Colonic mucosa (tissue), 4 donors: ENCODE results near the gene MC2R. TPM values are rescaled to one million over a fixed set of nuclear protein-coding genes. Genes with fewer than 3 reads are reported as not detected.

Experiments
- DNase-seq: peaks from one replicate; pipeline ENCODE4 v3.0.0-alpha.2; 2020
- H3K27ac ChIP-seq: fragments of 200-600 bp; one replicate; pipeline ENCODE4 v1.8.0; 2021
- H3K27me3 ChIP-seq: fragments of 200-600 bp; one replicate; pipeline ENCODE4 v1.8.0; 2021
- H3K36me3 ChIP-seq: fragments of 200-600 bp; one replicate; pipeline ENCODE4 v1.8.0; 2021
- H3K4me1 ChIP-seq: fragments of 200-600 bp; one replicate; pipeline ENCODE4 v1.8.0; 2021; ENCODE audit warnings: mild to moderate bottlenecking
- H3K4me3 ChIP-seq: fragments of 200-600 bp; one replicate; pipeline ENCODE4 v1.8.0; 2021
- H3K9ac ChIP-seq, 2 donors: one replicate each; pipeline ENCODE4 v1.7.0; 2013; ENCODE audit warnings: control low read depth in 2 of 2, low read depth in 2 of 2, low read length in 2 of 2
- H3K9me3 ChIP-seq: fragments of 200-600 bp; one replicate; pipeline ENCODE4 v1.8.0; 2021
- intact Hi-C: fragments of 100-400 bp; cut with DNase I; formaldehyde crosslinking; loops from one replicate; pipeline ENCODE4 v1.14.1; 2022
- total RNA-seq, 2 donors: library from RNA; stranded (reverse); fragmentation: NEBNext Ultra II Directional in 1 of 2; extraction: Animal tissue kit (Norgen Biotek cat#: 25700) in 1 of 2; gene quantifications; one replicate each; pipeline ENCODE4 v1.2.1, GENCODE V29; 2021
- TF ChIP-seq, protein P1 (sequence below): fragments of 200-600 bp; IDR thresholded peaks from one replicate; pipeline ENCODE4 v1.8.0; 2022; ENCODE audit warnings: antibody characterized with exemption, mild to moderate bottlenecking
- donor health status: healthy.
- donor health status: DM: no; HTN: no; CAD: no.
- donor health status: DM: no; HTN: no; CAD: no.

Gene MC2R
- total RNA-seq, 2 donors from 2014 or later: not detected

GRCh38 chr18:13910986-13911385 is 4.3 kb downstream of the MC2R start:
- H3K36me3 ChIP-seq: no peaks in the 10 kb centered on the region
- H3K9me3 ChIP-seq: no peaks in the 10 kb centered on the region
- no peak overlapping the region for H3K27ac ChIP-seq
- no peaks in the 10 kb centered on the region for H3K27me3 ChIP-seq
- no peak overlapping the region for H3K4me3 ChIP-seq
- no peak for DNase-seq
- TF ChIP-seq, protein P1, sequence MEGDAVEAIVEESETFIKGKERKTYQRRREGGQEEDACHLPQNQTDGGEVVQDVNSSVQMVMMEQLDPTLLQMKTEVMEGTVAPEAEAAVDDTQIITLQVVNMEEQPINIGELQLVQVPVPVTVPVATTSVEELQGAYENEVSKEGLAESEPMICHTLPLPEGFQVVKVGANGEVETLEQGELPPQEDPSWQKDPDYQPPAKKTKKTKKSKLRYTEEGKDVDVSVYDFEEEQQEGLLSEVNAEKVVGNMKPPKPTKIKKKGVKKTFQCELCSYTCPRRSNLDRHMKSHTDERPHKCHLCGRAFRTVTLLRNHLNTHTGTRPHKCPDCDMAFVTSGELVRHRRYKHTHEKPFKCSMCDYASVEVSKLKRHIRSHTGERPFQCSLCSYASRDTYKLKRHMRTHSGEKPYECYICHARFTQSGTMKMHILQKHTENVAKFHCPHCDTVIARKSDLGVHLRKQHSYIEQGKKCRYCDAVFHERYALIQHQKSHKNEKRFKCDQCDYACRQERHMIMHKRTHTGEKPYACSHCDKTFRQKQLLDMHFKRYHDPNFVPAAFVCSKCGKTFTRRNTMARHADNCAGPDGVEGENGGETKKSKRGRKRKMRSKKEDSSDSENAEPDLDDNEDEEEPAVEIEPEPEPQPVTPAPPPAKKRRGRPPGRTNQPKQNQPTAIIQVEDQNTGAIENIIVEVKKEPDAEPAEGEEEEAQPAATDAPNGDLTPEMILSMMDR: no peak
- no peak overlapping the region for H3K9ac ChIP-seq
- intact Hi-C loops: no loop called here
- H3K4me1 ChIP-seq: no peaks in the 10 kb centered on the region

GRCh38 chr18:13910501-13910900 is 4.8 kb downstream of the MC2R start:
- Histone ChIP-seq H3K4me3 (no peak overlapping the region), H3K9me3 (no peaks in the 10 kb centered on the region), H3K36me3 (no peaks in the 10 kb centered on the region), H3K4me1 (no peaks in the 10 kb centered on the region), H3K27me3 (no peaks in the 10 kb centered on the region), H3K9ac (no peak overlapping the region), H3K27ac (no peak overlapping the region)
- TF ChIP-seq, protein P1: no peak
- intact Hi-C loops: no loop called here
- DNase-seq: no peak

GRCh38 chr18:13909141-13909940 is 6.0 kb downstream of the MC2R start:
- Histone ChIP-seq H3K27ac (no peak overlapping the region), H3K4me3 (no peak overlapping the region), H3K27me3 (no peaks in the 10 kb centered on the region), H3K9me3 (no peaks in the 10 kb centered on the region), H3K36me3 (no peaks in the 10 kb centered on the region), H3K4me1 (no peaks in the 10 kb centered on the region), H3K9ac (no peak overlapping the region)
- intact Hi-C loops: no loop called here
- no peak for DNase-seq
- TF ChIP-seq, protein P1: no peak

DNA sequence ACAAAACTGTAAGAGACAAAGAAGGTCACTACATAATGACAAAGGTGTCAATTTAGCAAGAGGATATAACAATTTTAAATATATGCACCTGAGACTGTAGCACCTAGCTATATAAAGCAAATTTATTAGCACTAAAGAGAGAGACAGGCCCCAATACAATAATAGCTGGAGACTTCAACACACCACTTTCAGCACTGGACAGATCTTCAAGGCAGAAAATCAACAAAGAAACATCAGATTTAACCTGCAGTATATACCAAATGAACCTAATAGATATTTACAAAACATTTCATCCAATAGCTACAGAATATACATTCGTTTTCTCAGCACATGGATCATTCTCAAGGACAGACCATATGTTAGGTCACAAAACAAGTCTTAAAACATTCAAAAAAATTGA is 14.7 kb downstream of the MC2R start:
- intact Hi-C loops: no loop called here
- DNase-seq: no peak
- H3K4me1 ChIP-seq: no peaks in the 10 kb centered on the region
- H3K27ac ChIP-seq: no peak overlapping the region
- no peaks in the 10 kb centered on the region for H3K9me3 ChIP-seq
- H3K27me3 ChIP-seq: no peaks in the 10 kb centered on the region
- H3K9ac ChIP-seq: no peak overlapping the region
- H3K36me3 ChIP-seq: no peaks in the 10 kb centered on the region
- H3K4me3 ChIP-seq: no peak overlapping the region
- TF ChIP-seq, protein P1: no peak

DNA sequence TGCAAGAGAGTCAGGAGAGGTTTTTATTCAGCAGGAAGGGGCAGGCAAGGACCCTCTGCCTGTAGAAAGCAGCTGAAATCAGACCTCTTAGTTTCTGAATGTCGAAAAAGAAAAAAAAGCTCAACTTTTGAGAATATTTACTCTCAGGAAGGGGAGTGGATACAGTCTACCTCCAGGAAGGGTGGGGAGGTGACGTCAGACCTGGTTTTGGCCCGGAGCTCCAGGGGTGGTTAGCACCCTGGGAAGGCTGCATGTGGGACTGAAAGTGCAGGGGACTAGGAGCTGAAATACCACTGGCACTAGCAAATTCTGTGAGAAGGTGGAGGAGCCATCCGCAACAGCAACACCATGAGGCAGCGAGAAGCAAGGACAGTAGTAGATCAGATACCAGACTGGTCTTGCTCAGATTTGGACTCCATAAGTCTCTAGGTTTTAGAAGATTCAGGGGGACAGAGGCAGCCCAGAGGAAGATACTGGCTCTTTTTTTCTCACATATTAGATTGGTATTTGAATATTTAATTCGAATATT is 19.8 kb downstream of the MC2R start:
- TF ChIP-seq, protein P1: no peak
- no peak overlapping the region for H3K4me3 ChIP-seq
- no peaks in the 10 kb centered on the region for H3K27me3 ChIP-seq
- H3K27ac ChIP-seq: no peak overlapping the region
- H3K4me1 ChIP-seq: no peaks in the 10 kb centered on the region
- H3K9me3 ChIP-seq: no peaks in the 10 kb centered on the region
- no peaks in the 10 kb centered on the region for H3K36me3 ChIP-seq
- DNase-seq: no peak
- intact Hi-C loops: no loop called here
- no peak overlapping the region for H3K9ac ChIP-seq
